ENCODE results near the gene QSOX1. TPM values are rescaled to one million over a fixed set of nuclear protein-coding genes. Genes with fewer than 3 reads are reported as not detected.

QSOX1 gene
- total RNA-seq, 1 donor from 2014 or later = 221 TPM

DNA sequence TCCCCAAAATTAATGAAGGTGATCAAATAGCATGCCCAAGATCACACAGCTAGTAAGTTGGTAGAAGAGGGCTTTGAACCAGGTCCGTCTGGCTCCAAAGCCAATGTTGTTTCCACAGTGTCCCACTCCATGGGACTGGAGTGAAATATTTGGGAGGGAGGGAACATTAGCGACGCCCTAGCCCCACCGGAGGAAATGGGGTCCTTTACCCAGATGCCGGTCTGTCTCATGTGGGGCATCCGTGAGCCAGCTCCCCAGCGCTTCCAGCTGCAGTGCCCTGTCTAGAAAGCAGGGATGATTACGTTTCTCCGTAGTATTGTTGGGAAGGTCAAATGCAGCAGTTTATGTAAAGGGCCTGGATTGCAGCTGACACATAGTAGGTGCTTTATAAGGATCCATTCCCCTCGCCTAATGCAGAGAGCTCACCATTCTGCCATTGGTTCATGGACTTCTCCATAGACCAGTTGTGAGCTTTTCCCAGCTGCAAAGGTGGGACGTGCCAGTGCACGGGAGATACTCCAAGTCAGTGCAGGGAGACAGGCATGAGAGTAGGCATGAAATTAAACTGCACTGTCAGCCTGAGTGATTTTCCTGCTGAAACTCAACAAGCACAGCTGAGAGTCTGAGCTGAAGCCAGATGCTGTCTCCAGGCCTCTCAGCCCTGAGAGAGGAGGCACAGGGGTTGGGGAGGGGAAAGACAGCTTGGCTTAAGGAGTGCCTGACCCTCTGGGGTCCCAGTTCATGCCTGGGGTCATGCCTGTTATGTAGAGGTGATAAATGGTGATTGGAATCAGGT, 24.7 kb downstream of the QSOX1 start:
- Mint-ChIP-seq H3K27ac (no peak overlapping the region), H3K36me3 (ENCODE audit: insufficient read depth) (peaks cover 22% of the 10 kb centered on the region), H3K9me3 (ENCODE audit: low read depth) (no peaks in the 10 kb centered on the region), H3K4me1 (ENCODE audit: low read depth) (no peaks in the 10 kb centered on the region), H3K27me3 (no peaks in the 10 kb centered on the region), H3K4me3 (ENCODE audit: low read depth) (no peak overlapping the region)
- no peak for DNase-seq (ENCODE audit: low spot score, unreplicated experiment)
- TF ChIP-seq, protein P1, sequence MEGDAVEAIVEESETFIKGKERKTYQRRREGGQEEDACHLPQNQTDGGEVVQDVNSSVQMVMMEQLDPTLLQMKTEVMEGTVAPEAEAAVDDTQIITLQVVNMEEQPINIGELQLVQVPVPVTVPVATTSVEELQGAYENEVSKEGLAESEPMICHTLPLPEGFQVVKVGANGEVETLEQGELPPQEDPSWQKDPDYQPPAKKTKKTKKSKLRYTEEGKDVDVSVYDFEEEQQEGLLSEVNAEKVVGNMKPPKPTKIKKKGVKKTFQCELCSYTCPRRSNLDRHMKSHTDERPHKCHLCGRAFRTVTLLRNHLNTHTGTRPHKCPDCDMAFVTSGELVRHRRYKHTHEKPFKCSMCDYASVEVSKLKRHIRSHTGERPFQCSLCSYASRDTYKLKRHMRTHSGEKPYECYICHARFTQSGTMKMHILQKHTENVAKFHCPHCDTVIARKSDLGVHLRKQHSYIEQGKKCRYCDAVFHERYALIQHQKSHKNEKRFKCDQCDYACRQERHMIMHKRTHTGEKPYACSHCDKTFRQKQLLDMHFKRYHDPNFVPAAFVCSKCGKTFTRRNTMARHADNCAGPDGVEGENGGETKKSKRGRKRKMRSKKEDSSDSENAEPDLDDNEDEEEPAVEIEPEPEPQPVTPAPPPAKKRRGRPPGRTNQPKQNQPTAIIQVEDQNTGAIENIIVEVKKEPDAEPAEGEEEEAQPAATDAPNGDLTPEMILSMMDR (IDR thresholded peaks at IDR 0.05; ENCODE audit: unreplicated experiment) = no peak

DNA sequence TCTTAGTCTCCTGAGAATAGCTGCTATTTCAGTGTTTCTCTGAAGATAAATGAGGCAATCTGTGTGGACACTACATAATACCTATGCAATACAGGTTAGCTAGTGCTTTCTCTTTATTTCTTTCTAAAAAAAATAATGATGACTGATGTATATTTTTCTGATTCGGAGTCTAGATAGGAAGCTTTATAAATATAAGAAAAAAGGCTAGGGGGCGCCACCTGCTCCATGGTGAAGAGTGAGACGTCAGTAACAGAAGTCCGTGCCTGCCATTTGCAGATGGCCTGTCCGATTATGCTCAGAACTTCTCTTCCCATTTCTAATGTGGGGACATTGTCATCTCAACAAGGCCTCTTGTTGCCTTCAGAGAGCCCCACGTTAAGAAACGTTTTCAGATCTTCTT, 26.4 kb downstream of the QSOX1 start:
- H3K36me3 Mint-ChIP-seq (ENCODE audit: insufficient read depth) = peaks cover 24% of the 10 kb centered on the region
- no peaks in the 10 kb centered on the region for H3K9me3 Mint-ChIP-seq (ENCODE audit: low read depth)
- DNase-seq (ENCODE audit: low spot score, unreplicated experiment) = no peak
- no peak overlapping the region for H3K27ac Mint-ChIP-seq
- H3K4me1 Mint-ChIP-seq (ENCODE audit: low read depth) = no peaks in the 10 kb centered on the region
- TF ChIP-seq, protein P1 (IDR thresholded peaks at IDR 0.05; ENCODE audit: unreplicated experiment) = peak; percentile 53
- no peaks in the 10 kb centered on the region for H3K27me3 Mint-ChIP-seq
- no peak overlapping the region for H3K4me3 Mint-ChIP-seq (ENCODE audit: low read depth)

DNA sequence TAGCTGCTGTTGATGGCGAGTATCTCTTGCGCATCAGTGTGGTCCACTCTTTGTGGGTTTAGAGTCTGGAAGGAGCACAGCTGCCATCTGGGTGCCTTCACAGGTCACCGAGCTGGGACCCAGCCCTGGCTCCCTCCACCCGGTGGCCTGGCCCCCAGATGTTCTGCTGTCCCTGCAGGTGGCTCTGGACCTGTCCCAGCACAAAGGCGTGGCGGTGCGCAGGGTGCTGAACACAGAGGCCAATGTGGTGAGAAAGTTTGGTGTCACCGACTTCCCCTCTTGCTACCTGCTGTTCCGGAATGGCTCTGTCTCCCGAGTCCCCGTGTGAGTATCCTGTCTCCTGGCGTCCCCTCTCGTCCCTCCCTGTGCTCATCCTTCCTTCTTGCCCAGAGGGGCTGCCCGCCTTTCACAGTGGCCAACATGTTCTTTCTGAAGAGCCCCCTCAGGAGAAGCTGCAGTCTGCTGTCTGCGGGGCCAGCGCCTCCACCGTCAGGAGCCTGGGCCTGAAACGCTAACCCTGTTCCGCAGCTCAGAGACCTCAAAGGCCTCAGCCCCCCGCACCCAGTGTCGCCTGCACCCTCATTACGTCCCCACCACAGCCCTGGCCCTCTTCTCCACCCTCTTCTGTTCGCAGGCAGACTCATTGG, 27.4 kb downstream of the QSOX1 start:
- no peak for DNase-seq (ENCODE audit: low spot score, unreplicated experiment)
- peaks cover 20% of the 10 kb centered on the region for H3K36me3 Mint-ChIP-seq (ENCODE audit: insufficient read depth)
- H3K4me1 Mint-ChIP-seq (ENCODE audit: low read depth) = no peaks in the 10 kb centered on the region
- no peak overlapping the region for H3K27ac Mint-ChIP-seq
- TF ChIP-seq, protein P1 (IDR thresholded peaks at IDR 0.05; ENCODE audit: unreplicated experiment) = no peak
- H3K9me3 Mint-ChIP-seq (ENCODE audit: low read depth) = no peaks in the 10 kb centered on the region
- no peaks in the 10 kb centered on the region for H3K27me3 Mint-ChIP-seq
- H3K4me3 Mint-ChIP-seq (ENCODE audit: low read depth) = no peak overlapping the region

DNA sequence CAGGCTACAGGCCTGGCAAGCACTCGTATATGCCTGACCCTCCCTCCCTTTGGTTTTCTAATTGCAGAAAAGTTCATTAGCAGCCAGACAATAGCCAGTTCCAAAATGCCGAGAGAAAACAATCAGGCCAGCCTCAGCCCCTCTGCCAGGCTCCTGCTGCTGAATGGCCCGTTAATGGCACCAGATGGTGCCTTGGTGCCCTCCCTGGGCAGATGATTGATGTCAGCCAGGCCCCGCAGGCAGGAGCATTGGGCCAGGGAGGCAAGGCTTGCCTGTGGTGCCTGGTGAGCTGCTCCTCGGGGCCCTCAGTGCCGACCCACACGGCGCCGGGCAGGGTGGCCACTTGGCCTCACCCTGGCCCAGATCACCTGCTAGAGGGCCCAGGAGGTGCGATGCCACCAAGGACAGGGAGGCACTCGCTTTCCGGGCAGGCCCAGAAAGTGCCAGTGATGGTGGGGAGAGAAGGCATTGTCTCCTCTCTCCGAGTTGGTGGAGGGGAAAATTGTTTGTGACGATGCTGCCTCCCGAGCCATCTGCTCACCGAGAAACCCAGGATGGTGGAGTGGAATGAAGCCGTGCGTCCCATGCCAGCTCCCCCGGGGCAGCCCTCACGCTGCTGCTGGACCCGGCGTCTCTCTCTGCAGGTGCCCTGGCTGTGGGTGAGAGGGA, 28.1 kb downstream of the QSOX1 start:
- TF ChIP-seq, protein P1 (IDR thresholded peaks at IDR 0.05; ENCODE audit: unreplicated experiment) = no peak
- H3K27me3 Mint-ChIP-seq = no peaks in the 10 kb centered on the region
- no peak for DNase-seq (ENCODE audit: low spot score, unreplicated experiment)
- H3K27ac Mint-ChIP-seq = no peak overlapping the region
- H3K9me3 Mint-ChIP-seq (ENCODE audit: low read depth) = no peaks in the 10 kb centered on the region
- peaks cover 20% of the 10 kb centered on the region for H3K36me3 Mint-ChIP-seq (ENCODE audit: insufficient read depth)
- H3K4me1 Mint-ChIP-seq (ENCODE audit: low read depth) = no peaks in the 10 kb centered on the region
- H3K4me3 Mint-ChIP-seq (ENCODE audit: low read depth) = no peak overlapping the region

DNA sequence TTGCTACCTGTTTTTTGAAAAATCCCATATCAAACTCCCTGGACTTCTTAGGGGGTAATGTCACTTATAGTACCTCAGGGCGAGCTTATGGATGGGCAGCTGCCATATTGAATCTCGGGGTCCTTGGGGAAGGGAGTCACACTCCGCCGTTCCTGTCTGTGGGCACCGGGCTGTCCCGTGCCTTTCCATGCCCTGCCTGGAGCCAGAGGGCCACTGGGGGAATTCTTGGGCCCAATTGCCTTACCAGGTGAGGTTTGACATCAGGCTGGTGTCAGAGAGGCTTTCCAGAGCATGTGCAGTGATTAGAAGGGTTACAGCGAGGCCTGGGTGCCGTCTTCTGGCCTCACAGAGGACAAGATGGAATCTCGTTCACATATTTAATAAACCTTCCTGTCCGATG, 28.8 kb downstream of the QSOX1 start:
- Mint-ChIP-seq H3K27ac (no peak overlapping the region), H3K27me3 (no peaks in the 10 kb centered on the region), H3K4me1 (ENCODE audit: low read depth) (no peaks in the 10 kb centered on the region), H3K9me3 (ENCODE audit: low read depth) (no peaks in the 10 kb centered on the region), H3K36me3 (ENCODE audit: insufficient read depth) (peaks cover 22% of the 10 kb centered on the region), H3K4me3 (ENCODE audit: low read depth) (no peak overlapping the region)
- no peak for DNase-seq (ENCODE audit: low spot score, unreplicated experiment)
- TF ChIP-seq, protein P1 (IDR thresholded peaks at IDR 0.05; ENCODE audit: unreplicated experiment) = no peak
